IMR-90 (cell line): Measurements from ENCODE around the gene CHN1.

Experiments
- BHLHE40 ChIP-seq: fragments of 150-350 bp; IDR thresholded peaks from 2 replicates; pipeline ENCODE4 v1.6.1; 2016; ENCODE audit warnings: mild to moderate bottlenecking, low read depth, low read length
- CEBPB ChIP-seq: IDR thresholded peaks from 2 replicates; pipeline ENCODE4 v1.6.1; 2012; ENCODE audit warnings: low read depth, low read length, improper control_type of control experiment
- CHD1 ChIP-seq: IDR thresholded peaks from 2 replicates; pipeline ENCODE4 v1.6.1; 2012; ENCODE audit warnings: low read depth, low read length, improper control_type of control experiment
- CTCF ChIP-seq: conservative IDR thresholded peaks from 2 replicates; pipeline ENCODE4 v1.5.1; 2012; ENCODE audit warnings: mild to moderate bottlenecking, low read depth, low read length, improper control_type of control experiment
- ELK1 ChIP-seq: fragments of 150-350 bp; IDR thresholded peaks from 2 replicates; pipeline ENCODE4 v1.6.1; 2016; ENCODE audit warnings: low read depth, mild to moderate bottlenecking, low read length, moderate library complexity, borderline replicate concordance
- FOS ChIP-seq: fragments of 150-350 bp; IDR thresholded peaks from 2 replicates; pipeline ENCODE4 v1.6.1; 2016; ENCODE audit warnings: low read depth, low read length
- MAZ ChIP-seq: IDR thresholded peaks from 2 replicates; pipeline ENCODE4 v1.6.1; 2012; ENCODE audit warnings: low read depth, mild to moderate bottlenecking, low read length, improper control_type of control experiment, moderate library complexity, borderline replicate concordance
- MXI1 ChIP-seq: IDR thresholded peaks from 2 replicates; pipeline ENCODE4 v1.6.1; 2012; ENCODE audit warnings: low read depth, mild to moderate bottlenecking, low read length, moderate library complexity, borderline replicate concordance
- POLR2A ChIP-seq: IDR thresholded peaks from 2 replicates; pipeline ENCODE4 v1.6.1; 2012; ENCODE audit warnings: mild to moderate bottlenecking, low read depth, low read length
- RAD21 ChIP-seq: IDR thresholded peaks from 2 replicates; pipeline ENCODE4 v1.6.1; 2012; ENCODE audit warnings: low read length, improper control_type of control experiment
- RCOR1 ChIP-seq: IDR thresholded peaks from 2 replicates; pipeline ENCODE4 v1.6.1; 2012; ENCODE audit warnings: mild to moderate bottlenecking, low read length, improper control_type of control experiment; ENCODE audit not compliant: insufficient replicate concordance
- RFX5 ChIP-seq: IDR thresholded peaks from 2 replicates; pipeline ENCODE4 v1.8.0; 2012; ENCODE audit warnings: low read depth, mild to moderate bottlenecking, low read length, moderate library complexity
- SMC3 ChIP-seq: fragments of 150-350 bp; IDR thresholded peaks from 2 replicates; pipeline ENCODE4 v1.6.1; 2016; ENCODE audit warnings: low read depth, mild to moderate bottlenecking, antibody characterized with exemption, low read length, moderate library complexity
- USF2 ChIP-seq: fragments of 150-350 bp; IDR thresholded peaks from 2 replicates; pipeline ENCODE4 v1.6.1; 2017; ENCODE audit warnings: mild to moderate bottlenecking, antibody characterized with exemption, low read length, low read depth

GRCh38 chr2:175011505-175011904 is 6.3 kb upstream of the CHN1 start:
- TF ChIP-seq POLR2A (no peak), MXI1 (no peak), CTCF (no peak), ELK1 (no peak), SMC3 (no peak), USF2 (no peak), RCOR1 (no peak), RFX5 (no peak), CHD1 (no peak), CEBPB (no peak), RAD21 (no peak), MAZ (no peak), FOS (no peak), BHLHE40 (no peak)
